ENCODE data around the gene LSM14A.

DNA sequence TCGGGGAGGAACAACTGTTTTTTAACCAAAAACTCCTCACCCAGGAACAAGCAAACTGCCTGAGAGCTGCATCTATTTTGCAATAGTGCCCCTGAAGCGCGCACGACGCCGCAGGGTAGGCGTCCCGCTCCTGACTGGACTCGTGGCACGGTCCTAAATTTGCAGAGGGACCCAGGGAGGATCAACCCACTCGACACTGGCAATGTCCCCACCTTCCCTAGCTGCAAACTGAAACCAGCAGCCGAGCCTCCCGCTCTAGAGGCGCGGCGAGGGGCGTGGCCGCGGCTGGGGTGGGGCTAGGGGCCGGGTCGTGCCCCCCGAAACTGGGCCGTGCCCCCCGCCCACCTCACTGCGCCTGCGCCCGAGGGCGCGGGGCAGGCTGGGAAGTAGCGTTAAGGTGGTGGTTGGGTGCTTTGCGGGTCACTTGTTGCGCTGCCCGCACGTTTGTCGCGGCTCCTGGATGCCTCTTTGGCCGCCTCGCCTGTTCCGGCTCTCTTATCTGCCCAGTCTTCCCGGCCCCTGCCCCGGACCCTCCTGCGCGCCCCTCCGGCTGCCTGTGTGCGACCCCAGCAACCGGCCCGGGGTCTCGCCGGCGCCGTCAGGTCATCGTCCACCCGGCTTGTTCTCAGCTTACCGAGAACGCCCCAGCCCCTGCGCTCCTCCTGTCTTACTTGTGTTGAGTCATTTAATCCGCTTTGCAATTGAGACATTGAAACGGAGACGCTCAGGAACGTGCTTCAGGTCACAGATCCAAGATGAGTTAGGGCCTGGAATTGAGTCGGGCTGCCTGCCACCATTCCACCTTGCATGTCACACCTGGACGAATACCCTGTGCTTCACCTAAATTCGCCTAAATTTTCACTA, 37.9 kb upstream of the LSM14A start:
- TF ChIP-seq, protein P1, sequence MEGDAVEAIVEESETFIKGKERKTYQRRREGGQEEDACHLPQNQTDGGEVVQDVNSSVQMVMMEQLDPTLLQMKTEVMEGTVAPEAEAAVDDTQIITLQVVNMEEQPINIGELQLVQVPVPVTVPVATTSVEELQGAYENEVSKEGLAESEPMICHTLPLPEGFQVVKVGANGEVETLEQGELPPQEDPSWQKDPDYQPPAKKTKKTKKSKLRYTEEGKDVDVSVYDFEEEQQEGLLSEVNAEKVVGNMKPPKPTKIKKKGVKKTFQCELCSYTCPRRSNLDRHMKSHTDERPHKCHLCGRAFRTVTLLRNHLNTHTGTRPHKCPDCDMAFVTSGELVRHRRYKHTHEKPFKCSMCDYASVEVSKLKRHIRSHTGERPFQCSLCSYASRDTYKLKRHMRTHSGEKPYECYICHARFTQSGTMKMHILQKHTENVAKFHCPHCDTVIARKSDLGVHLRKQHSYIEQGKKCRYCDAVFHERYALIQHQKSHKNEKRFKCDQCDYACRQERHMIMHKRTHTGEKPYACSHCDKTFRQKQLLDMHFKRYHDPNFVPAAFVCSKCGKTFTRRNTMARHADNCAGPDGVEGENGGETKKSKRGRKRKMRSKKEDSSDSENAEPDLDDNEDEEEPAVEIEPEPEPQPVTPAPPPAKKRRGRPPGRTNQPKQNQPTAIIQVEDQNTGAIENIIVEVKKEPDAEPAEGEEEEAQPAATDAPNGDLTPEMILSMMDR (IDR thresholded peaks at IDR 0.05; ENCODE audit: low read length), result no peak
- TF ChIP-seq EZH2 (optimal IDR thresholded peaks at IDR 0.05; ENCODE audit: low read depth, low read length), result no peak
- no peak for TF ChIP-seq EZH2phosphoT487 (IDR thresholded peaks at IDR 0.05; ENCODE audit: low read length)

Data from MM.1S (cell line).